Fibroblast of skin of right quadriceps (primary cell): ENCODE results near the gene ALDH3A1.

ENCODE experiments used
- DNase-seq: peaks from one replicate; pipeline ENCODE4 v3.0.0-alpha.2; 2013

ALDH3A1 gene

DNA sequence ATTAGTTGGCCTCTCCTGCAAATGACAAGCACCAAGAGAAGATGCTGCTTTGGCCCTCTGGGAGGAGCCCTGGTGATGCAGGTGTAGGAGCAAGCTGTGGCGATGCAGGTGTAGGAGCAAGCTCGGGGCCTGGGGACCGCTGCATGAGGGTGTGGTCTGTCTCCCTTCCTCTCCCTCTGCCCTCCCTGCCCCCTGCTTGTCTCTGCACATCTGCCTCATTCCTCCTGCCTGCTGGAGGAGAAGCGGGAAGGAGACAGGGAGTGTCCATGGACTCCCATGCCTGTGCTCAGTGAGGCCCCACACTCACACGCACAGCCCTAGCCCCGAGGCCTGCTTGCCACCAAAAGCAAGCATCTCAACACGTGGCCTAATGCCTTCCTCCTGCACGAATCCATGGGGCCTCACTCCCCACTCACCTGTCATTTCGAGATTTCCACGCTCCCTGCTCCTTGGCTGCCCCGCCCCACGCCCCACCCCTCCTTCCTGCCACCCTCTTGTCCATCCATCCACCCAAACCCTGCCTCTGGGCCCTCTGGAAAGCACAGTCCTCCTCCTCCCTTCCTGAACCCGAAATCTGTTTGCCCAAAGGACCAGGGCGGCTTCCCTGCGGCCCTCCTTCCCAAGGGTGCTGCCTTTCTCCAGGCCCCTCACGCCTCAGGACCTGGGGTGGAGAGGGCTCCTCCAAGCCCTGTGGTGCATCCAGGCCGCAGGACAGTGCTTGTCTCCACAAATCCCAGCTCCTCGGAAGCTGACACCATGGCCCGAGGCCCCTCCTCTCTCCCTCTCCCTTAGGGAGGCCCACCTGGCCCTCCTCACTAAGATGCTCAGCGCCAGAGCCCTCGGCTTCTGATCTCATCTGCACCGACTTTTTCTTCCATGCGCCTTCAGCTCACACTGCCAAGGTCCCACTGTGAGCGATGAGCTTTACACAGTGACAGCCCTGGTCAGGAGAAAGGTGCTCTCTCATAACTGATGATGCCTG, 11.8 kb upstream of the ALDH3A1 start:
- no peak for DNase-seq

DNA sequence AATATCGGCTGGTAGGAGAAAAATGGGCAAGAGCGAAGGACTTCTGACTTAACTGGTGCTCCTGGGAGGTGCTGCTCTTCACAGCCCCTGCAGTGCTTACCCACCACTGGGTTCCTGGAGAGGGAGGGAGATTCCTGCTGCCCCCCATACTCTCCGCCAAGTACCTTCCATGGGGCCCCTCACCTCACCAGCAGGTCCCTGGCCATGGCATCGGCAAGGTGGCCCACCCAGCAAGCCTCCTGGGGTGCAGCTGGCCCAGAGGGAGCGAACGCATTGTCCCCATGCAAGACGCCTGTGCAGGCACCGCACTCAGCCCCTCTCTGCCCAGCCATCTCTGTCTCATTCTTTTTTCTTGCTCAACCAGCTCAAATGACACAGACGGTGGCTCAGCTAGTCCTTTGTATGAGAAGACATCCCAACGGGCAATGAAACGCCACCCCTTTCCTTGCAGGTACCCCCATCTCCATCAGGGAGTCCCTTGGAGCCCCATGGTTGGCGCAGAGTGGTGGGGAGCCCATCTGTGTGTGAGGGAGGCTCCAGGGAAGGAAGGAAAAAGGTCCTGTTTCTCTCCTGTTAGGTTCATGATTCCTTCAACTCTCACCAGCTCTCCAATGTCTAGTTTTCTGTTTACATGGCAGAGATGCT, 9.6 kb upstream of the ALDH3A1 start:
- no peak for DNase-seq

DNA sequence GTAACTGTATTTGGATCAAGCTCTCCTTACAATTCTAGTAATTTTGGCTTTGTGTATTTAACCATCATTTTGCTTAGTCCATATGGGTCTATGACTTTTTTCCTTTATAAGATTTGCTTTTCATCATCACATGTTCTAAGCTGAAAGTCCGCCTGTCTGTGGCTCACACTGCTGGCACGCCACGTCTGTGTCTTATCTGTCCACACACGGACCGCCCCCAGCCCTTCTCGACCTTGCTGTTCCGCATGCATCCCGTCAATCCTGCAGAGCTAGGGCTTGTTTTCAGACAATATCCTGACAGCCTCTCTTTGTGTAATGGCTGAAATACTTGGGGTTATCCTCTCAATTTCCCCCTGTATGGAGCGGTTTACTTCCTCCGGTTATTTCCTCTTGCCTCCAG, 8.4 kb upstream of the ALDH3A1 start:
- DNase-seq = no peak

DNA sequence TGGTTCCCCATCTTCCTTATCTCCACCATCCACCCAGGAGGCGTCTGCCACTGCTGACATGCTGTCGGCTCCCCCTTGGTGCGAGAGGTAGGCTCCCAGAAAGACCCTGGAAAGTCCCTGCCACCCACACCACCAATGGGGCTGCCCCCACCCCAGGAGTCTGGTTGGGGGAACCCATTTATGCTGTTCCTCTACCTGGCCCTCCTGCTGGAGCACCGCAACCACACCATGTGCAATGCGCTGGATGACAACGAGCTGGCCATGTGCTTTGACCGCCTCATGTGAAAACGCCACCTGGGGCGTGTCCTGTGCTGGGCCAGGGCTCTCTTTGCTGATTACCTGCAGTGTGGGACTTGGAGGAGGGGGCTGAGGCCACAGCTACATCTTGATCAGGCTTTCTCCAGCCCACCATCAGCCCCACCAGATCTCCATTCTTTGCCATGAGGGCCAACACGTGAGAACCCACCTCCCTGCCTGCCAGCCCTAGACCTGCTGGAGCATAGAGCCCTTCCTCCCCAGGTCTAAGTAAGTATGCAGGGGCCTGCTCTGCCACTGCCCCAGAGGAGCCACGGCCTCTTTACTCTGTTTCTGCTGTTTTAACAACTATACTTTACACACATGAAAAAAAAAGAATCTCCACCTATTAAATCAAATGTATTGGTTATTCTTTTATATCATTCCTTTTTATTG, 7.9 kb upstream of the ALDH3A1 start:
- no peak for DNase-seq

DNA sequence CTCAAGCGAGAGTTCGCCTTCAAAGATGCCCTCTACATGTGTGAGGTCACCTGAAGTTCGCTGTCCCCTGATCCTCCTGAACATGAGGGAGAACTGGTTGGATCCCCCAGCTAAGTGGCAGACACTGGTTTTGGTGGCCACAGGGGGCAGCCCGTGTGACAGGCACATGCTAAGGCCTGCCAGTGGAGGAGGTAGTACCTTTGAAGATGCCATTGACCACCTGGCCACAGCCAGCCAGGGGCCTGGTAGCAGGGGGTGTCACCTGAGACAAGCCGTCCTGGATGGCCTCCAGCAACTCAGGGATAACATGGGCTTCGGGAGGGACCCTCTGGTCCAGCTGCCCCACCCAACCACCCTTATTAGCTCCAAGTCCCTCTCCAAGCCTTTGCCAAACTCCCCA, 7.3 kb upstream of the ALDH3A1 start:
- no peak for DNase-seq

DNA sequence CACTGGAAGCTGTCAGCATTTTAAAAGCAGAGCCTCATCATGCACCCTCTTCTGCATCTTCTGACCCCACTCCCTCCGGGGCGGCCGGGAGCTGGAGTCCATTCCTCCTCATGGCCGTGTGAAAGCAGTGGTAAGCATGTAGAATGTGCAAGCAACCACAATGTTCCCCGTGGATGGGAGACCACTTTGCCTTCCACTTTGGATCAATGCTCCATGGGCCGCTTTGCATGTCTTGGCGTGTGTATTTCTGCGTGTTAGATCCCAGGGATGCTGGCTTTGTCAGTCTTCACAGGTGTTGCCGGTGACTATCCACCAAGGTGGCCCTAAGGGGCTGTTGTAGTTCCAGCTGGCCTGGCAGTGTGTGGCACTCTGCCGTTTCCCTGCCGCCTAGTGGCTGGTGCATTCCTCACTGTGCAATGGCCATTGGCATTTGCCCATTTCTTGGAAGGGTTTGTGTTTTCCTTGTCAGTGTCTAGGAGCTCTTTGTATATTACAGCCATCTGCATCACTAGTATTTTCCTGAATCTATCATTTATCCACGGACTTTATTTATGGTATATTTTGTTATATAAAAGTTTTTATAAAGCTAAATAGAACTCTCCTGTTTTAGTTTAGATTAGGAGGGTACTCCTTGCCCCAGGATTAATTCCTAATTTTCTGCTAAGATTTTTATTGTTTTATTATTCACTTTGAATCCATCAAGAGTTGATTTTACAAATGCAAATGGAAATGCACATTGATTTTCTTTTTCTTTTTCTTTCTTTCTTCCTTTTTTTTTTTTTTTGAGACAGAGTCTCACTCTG, 5.8 kb upstream of the ALDH3A1 start:
- no peak for DNase-seq

DNA sequence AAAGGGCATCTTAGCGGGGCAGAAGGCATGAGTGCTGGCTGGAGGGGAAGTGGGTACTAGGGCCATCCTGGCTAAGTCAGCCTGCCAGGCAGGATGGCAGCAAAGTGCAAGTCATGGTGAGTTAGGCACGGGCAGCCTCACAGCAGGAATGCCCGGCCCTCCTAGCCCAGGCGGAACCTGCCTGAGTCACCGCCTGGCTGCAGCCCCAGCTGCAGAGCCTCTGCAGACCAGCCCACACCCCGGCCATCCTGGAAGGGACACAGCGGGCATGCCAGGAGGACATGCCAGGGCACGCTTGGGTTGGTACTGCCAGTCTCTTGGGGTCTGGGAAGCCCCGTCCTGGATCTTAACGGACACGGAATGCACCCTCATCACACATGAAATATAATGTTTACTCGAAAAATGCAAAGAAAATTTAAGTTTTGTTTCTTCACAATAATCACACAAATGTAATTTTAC, 5.0 kb upstream of the ALDH3A1 start:
- peak; percentile 8 for DNase-seq

DNA sequence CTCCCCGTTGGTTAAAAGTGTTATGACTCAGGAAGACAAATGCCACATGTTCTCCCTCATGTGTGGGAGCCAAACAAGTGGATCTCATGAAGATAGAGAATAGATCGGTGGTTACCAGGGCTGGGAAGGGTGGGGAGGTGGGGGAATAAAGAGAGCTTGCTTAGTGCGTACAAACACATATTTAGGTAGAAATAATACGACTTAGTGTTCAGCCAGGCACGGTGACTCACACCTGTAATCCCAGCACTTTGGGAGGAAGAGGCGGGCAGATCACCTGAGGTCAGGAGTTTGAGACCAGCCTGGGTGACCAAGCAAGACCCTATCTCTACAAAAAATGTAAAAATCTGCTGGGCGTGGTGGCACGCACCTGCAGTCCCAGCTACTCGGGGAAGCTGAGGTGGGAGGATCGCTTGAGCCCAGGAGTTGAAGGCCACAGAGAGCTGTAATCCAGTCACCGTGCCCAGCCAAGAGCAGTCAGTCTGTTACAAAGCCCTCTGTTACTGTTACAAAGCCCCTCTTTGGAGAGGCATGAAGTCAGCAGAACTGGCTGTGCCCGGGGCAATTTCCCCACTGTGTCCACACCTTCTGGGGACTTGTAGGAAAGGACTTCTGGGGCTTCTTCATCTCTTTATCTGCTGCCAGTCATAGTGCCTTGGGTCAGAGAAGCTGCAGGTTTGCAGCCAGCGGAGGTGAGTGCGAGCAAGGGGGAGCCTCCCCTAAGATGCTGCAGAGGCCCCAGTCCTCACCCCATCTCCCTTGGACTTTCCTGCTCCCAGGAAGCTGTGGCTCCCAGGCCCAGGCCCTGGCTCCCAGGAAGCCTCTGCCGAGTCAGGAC, 4.3 kb upstream of the ALDH3A1 start:
- no peak for DNase-seq

DNA sequence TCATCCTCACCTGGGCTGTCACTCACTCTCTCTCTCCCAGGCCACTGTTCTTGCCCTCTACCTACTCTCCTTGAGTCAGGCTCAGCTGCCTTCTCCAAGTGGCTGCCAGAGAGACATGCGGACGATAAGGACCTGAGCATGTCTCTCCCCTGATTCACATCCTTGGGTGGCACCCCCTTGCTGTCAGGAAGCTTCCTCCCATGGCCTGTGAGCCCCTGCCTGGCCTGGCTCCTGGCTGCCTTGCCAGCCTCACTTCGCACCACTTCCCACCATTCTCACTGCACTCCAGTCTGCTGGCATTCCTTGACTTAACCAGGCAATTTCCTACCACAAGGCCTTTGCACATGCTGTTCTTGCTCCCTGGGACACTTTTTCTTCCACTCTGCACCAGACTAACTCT, 2.7 kb upstream of the ALDH3A1 start:
- no peak for DNase-seq

DNA sequence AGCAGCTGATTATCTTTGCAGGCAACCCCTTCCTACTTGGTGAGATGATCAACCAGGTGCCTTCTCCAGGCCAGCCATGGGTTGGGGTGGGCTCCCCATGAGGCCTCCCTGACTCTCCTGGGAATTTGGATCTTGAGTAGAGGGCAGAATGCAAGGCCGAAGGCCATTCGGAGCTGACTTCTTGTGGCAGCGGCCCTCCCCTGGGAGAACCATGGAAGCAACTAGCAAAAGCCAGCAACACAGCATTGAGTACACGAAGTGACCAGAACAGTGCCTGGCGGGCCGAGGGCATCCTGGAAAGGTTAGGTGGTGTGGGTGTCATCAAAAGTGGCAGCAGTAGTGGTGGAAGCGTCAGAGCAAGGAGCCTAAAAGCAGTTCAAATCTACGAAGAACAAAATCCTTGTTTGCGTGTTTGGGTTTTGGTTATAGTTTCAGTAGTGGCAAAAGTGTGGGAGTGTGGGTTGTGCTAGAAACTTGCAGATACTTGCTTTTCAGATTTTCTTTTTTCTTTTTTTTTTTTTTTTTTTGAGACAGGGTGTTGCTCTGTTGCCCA, 2.0 kb upstream of the ALDH3A1 start:
- DNase-seq = no peak

DNA sequence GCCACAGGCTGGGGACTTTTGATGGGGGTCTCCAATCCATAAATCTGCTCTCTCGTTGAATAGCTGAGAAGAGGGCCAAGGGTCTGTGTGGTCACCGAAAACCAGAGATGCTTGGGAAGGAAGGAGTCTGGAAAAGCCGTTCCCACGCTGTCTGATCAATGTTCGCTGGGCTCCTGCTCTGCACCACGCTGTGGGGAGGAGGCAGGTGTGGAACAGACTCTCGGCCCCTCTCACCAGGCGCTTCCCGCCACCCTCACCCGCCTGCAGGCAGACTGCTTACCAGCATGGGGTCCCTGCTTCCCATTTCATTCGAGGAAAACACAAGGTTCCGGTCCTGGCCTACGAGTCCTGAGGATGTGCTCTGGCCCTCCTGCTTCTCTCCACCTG, 702 bp upstream of the ALDH3A1 start:
- no peak for DNase-seq

DNA sequence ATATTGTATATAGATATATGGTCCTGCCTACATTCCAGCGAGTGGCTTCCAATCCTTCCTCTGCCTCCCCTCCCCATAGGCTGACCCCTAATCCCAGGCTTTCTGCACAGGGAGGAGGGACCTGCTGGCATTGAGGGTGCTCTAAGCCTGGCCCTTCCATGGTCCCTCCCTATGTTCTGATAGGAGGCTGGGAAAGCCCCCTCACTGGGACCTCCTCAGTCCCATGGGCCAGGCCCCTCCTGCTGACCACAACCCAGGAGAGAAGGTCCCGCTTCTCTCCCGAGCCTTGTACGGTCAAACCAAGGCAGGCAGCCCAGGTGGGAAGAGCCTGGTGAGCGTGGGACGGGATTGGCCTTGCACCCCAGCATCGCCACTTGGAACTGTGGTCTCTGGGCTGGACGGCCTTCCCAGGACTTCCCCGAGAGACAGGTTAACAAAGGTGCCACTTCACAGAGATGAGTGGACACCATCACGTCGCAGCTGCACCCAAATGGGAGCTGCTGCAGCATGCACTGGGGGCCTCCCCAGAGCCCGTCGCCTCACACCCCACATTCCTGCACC, 859 bp downstream of the ALDH3A1 start:
- no peak for DNase-seq

DNA sequence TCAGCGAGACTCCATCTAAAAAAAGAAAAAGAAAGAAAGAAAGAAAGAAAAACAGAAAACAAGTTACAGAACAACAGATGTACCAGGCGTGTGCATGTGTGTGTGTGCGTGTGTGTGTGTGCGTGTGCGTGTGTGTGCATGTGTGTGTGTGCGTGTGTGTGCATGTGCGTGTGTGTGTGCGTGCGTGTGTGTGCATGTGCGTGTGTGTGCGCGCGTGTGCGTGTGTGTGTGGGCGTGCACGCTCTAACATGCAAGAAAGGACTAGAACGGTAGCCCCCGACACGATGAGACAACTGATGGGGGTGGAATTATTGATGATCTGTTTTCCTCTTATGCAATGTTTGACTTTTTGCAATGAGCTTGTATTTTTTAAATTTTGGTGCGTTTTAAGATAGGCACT, 1.6 kb downstream of the ALDH3A1 start:
- no peak for DNase-seq

DNA sequence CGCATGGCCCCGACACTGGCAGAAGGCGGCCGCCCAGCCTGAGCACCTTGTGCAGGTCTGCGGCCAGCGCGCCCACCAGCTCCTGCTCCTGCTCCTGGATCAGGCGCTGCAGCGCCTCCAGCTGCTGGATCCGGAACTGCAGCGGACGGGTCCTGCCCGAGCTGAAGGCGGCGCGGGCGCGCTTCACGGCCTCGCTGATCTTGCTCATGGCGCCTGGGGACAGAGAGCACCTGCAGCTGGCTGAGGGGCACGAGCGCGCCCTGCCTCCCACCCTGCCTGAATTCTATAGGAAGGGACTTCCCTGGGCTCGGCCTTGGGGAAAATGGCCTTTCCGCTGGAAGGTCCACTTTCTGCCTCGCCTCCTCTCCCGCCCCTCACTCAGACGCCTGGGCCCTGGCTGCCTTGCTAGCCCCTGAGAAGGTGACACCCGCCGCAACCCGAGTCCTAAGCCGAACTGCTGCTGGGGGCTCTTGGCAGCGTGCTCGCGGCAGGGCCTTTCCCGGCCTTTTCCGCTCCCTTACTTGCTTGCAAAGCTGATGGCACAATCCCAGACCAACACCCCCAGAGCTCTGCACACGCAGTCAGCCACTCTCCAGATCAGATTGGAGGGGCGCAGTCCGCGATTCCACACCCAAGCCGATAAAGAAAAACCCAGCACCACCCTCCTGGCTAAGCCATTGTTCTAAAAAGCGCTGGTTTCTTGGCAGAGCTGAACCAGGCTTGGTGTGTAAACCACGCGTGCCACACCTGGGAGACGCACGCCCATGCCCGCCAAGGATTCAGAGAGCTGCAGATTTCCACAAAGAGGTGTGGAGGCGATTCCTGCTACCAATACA, 3.0 kb downstream of the ALDH3A1 start:
- DNase-seq = peak; percentile 34

DNA sequence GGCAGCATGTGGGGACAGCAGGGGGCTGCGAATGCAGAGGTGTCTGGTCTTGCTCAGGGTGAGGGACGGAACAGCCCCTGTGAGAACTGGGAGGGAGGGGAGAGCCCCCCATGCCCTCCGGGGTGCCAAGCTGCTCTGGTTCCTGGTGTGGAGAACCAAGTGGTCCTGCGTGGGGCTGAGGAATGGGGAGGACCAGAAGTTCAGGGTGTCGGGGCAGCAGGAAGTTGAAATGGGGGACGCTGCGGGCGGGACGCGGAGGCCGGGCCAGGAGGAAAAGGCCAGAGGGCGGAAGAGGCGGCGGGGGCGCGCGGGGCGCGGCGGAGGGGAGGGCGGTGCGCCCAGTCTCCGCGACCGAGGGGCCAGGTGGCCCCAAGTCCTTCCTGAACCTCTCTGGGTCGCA, 3.6 kb downstream of the ALDH3A1 start:
- no peak for DNase-seq

DNA sequence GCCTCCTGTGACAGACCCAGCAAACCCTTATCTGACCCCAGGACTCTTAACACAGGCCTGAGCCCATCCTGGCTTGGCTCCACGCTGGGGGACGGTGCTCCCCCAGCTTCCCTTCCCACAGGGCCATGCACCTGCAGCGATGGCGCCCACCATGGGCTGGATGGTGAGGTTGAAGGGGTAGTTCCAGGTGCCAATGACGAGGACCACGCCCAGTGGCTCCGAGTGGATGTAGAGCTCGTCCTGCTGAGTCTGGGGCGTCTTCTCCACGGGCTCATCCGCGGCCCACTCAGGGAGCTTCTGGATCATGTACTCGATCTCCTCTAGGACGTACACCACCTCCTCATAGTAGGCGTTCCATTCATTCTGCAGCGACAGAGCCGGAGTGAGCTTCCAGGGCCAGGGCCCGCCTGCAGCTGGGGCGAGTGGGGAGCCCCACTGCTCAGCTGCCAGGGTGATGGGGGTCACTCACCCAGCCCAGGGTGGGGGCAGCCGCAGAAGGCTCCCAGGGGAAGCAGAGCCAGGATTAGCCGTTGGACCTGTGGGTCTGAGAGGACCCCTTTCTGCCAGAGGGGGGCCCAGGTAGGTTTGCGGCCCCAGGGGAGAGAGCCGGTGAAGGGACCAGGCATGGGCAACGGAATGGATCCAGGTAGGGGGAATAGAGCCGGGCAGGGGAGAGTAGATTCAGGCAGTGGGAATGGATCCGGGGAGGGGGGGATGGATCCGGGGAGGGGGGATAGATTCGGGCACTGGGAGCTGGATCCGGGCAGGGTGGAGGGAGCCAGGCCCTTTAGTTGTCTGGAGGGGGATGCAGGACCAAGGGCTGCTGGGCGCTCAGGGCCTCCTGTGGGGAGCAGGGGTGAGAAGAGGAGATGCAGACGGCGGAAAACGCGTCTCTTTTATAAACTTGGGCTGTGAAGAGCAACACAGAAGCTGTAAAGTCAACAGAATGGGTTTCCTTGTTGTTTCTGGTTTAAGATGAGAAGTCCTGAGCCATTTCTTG, 4.7 kb downstream of the ALDH3A1 start:
- DNase-seq = no peak

DNA sequence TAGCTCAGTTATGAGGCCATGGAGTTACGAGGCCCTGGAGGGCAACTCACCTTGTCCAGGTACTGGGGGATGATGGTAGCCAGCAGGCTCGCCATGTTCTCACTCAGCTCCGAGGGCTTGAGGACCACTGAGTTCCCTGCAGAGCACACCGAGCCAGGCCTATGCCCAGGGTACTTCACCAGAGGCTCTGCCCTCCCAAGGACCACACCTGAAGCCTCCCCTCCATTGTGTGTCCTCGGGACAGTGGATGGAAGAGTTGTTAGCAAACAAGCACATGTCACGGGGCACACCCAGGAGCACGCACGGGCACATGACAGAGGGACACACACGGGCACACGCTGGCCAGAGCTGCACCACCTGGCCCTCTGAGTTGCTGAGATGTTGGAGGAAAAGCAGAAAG, 5.6 kb downstream of the ALDH3A1 start:
- DNase-seq = no peak

DNA sequence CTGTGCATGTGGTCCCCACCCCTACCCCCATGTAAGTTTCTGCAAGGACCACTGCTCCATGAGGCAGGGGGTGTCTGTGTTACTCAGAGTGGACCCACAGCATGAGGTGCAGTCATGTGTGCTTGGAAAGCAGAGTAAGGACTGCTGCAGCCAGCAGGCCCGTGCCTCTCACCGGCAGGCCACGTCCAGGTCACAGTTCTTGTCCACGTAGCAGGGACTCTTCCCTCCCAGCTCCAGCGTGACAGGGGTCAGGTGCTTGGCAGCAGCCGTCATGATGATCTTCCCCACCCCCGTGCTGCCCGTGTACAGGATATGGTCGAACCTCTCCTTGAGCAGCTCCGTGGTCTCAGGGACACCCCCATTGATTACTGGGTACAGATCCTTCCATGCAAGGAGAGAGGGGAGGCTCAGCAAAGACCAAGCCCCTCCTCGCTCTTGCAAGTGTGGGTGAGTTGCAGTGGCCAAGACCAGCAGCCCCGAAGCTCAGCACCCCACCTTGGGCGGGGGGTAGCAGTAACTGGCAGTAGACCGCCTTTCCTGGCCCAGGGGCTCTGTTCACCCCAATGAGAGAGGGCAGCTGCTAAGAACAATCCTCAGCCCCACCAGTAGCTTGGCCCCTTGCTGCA, 6.2 kb downstream of the ALDH3A1 start:
- no peak for DNase-seq
